K562 (cell line): ENCODE results near the gene APOB.

Source experiments
- CTCF ChIP-seq, 3 experiments: IDR thresholded peaks in 2 of 3; conservative IDR thresholded peaks in 1 of 3; 2 replicates each; pipeline ENCODE4 v1.5.1; 2011 to 2012; ENCODE audit warnings: low read length in 3 of 3, mild to moderate bottlenecking in 3 of 3, control low read depth in 2 of 3, improper control_type of control experiment in 1 of 3, inconsistent platforms in 1 of 3, low read depth in 1 of 3, mixed read lengths in 1 of 3, moderate library complexity in 1 of 3; ENCODE audit not compliant: insufficient read depth in 2 of 3
- JUN ChIP-seq, 2 experiments: sonication (generic) in 1 of 2; formaldehyde crosslinking in 1 of 2; IDR thresholded peaks; 2 replicates each; pipeline versions ENCODE4 v1.6.1 to v1.8.0; 2012 to 2022; ENCODE audit warnings: borderline replicate concordance in 2 of 2, mild to moderate bottlenecking in 2 of 2, improper control_type of control experiment in 1 of 2, low read depth in 1 of 2, low read length in 1 of 2, missing genetic modification reagents in 1 of 2
- KLF16 ChIP-seq: IDR thresholded peaks from 2 replicates; pipeline ENCODE4 v1.6.1; 2016; ENCODE audit warnings: antibody characterized with exemption
- MAFG ChIP-seq: fragments of 450-650 bp; conservative IDR thresholded peaks from 2 replicates; pipeline ENCODE4 v1.6.1; 2016; ENCODE audit warnings: missing genetic modification characterization, missing compliant biosample characterization
- POLR2AphosphoS5 ChIP-seq: IDR thresholded peaks from 2 replicates; pipeline ENCODE4 v1.6.1; 2011; ENCODE audit warnings: mild to moderate bottlenecking, low read depth, low read length, moderate library complexity; ENCODE audit not compliant: control insufficient read depth, insufficient read depth

DNA sequence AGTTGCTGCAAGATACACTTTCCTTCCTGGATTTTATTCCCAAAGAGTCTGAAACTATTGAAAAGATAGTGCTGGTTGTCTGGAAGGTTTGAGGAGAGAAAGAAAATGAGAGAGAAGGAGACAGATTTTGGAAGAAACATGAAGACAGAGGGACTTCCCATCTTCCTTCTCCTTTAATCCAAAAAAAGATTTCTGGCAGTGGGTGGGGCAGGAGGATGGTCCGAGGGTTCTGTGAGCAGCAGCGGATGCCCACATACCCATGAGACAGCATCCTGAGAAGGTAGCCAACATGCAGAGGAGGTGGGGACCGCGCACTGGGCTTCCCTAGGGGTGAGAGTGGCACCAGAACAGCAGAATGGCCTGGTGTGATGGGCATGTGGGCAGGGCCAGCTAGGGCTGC lies 84.6 kb downstream of the APOB start:
- TF ChIP-seq KLF16 (no peak), POLR2AphosphoS5 (no peak), JUN (IDR thresholded peaks at IDR 0.05; ENCODE audit: borderline replicate concordance, low read depth, low read length) (no peak), JUN (CRISPR knock-in tag; IDR thresholded peaks at IDR 0.05; ENCODE audit: borderline replicate concordance) (no peak), MAFG (tag) (no peak), CTCF (IDR thresholded peaks at IDR 0.05 in 2 of 3, conservative IDR thresholded peaks at IDR 0.05 in 1 of 3; ENCODE audit: insufficient read depth in 2 of 3, low read depth in 1 of 3, low read length in 3 of 3) (no peak)
